Measurements from ENCODE around the gene CSGALNACT2.

CSGALNACT2 gene

DNA sequence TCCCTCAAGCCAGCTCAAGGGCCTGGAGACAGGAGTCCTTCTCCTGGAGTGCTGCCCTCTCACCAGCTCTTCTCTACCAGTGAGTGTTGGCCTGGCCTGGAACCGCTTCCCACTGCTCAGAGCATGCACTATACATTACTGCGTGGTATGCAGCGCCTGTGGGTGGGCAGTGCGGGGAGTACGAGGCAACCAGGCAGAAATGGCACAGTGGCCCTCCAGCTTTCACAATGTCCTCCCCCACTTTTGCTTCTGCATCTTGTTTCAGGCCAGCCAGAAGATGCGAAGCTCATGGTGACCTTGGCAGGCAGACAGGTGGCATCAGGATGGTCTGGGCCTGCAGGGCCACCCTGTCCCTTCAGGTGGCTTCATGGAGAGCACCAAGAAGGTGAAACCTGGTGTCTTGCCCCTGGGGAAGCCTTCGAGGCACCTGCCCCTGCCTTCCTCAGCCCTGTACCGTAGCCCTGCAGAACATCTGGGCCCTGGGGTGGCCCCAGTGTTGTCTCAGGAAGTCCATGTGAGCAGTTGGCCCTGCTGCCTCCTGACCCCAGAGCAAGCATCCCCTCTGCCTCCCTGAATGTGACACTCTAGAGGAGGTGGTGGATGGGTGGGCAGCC lies 92.8 kb downstream of the CSGALNACT2 start:
- no peak for DNase-seq

DNA sequence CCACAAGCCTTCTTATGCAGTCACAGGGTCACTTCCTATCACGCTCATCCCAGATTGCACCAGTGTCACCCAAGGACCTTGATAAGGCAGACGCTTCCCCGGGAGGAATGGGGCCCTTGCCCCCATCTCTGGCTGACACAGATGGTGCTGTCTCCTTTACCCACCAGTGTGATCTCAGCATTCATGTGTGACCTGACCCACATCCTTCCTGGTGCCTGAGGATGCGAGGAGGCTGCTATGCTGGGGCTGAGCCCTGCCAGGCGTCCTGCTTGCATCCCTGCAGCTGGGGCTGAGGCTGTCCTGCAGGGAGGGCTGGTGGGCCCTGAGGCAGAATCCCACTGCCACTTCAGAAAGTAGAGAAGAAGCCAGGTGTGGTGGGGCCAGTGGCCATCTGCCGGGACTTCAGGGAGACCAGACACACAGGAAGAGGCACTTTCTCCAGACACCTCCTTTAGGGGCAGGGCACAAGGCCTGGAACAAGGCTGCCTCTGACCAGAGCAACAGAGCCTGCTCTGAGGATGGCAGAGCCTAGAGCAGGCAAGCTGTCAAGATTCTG lies 93.4 kb downstream of the CSGALNACT2 start:
- no peak for DNase-seq

DNA sequence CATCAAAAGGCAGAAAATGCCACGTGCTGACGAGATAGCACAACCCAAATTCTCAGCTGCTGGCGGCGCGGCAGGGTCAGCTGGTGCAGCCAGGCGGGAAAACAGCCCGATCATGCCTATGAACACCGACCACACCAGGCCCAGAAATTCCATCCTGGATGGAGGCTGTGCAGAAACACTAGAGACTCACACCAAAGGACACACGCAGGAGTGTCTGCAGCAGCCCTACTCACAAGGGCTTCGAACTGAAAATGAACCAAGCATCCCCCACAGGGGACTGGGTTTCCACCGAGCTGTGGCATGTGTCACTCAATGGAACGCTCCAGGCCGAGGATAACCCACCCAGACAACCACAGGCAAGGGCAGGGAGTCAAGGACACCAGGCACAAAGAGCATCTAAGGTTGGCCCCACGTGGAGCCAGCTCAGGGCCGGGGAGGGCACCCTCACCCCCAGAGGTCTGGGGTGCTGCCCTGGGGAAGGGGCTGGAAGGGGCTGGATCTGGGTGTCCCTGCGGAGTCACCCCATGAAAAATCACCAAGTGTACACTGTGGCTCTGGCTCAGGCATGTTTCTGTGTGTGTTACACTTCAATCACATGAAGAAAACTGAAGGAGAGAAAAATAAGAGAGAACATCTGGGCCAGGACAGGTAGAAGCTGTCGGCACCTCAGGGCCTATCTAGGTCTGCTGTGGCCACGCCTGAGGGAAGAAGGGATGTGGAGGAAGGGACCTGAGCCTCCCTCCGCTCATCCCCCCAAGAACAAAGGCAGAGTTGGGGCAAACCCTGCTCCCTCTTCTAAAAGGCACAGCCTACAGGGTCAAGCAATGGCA lies 95.6 kb downstream of the CSGALNACT2 start:
- DNase-seq = no peak

DNA sequence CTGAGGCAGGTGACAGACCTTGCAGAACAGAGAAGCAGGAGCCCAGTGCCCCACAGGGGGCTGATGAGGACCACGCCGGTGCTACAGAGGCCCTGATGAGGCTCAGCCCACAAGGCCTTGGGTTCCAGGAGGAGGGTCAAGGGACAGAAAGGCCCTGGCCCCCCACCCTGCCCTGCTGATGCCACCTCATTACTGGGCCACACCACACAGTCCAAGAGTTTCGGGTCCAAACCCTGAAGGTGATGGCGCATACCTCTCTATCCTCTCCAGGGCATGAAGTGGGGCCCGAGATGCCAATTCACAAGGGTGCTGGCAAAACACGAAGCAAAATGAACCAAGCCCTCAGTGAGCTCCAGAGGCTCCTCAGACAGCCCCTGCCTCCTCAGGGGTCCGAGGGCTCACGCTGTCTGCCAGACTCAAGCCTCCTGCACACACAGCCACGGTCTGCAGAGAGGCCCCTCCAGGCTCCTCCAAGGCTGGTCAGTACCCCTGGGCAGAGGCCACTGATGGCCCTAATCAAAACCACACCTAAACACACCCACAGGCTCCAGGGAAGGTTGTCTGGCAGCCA lies 96.3 kb downstream of the CSGALNACT2 start:
- no peak for DNase-seq
